Left hindlimb (tissue), 1 donor: ENCODE results near the gene RETREG3.
"Not testable (repeated sequence)": the region's sequence is repeated elsewhere in the genome, so short reads cannot be mapped to it uniquely, and the experiment has no call there.

Source experiments
- DNase-seq: peaks from one replicate; pipeline ENCODE4 v3.0.0-alpha.2; 2018

The RETREG3 gene

GRCh38 chr17:42612013-42612412 lies 2.8 kb upstream of the RETREG3 start:
- DNase-seq = no peak

- not testable (repeated sequence) for DNase-seq
Observed at GRCh38 chr17:42609814-42610801, 934 bp upstream of the RETREG3 start.

DNA sequence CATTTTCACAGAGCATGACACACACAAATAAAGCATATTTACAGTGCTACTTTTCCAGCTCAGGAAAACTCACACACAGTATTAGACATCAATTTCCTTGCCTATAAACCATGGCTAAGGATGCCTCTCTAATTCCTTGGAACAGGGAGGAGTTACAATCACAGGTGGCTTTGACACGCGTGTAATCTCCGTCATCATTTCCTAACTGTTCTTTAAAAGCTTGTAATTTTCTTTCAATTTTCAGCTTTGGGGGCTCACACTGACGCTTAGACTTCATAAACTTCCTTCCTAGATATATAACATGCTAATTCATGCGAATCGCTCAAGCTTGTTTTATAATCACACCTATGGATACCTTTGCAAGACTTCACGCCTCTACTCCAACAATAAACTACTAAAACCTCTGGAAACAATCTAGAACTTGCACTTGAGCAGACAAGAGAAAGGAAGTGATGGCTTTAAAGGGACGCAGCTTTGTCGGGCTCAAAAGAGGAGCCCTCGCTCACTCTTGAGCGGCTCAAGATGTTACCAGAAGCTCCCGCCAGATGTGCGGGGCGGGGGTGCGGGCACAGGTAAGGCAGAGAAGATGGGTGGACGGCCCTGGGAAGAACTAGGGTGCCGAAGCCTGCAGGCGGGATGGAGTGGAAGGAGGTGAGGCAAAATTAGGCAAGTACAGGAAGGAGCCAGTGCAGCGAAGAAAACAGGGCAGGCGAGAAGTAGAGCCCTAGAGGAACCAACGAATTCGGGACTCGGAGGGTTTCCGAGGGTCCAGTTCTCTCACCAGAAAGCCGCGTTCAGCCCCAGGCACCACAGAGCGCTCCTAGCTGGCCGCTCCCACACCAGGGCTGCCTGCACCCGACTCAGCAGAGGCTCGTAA lies 631 bp downstream of the RETREG3 start:
- no peak for DNase-seq

DNA sequence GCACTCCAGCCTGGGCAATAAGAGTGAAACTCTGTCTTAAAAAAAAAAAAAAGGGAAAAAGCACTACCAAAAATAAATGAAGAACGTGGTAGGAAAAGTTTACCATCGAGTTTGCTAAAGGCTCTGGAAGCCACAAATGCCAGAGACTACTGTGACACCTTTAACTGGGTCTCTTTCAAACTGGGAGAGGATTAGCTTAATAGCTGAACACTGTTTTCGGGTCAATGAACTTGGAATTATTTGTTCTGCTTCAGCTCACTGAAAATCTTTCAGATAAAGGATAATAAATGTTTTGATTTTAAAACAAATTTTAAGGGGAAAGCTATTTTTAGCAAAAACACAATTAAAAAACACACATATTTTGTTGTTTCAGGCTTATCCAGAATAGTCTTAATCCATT lies 1.4 kb downstream of the RETREG3 start:
- DNase-seq = no peak

DNA sequence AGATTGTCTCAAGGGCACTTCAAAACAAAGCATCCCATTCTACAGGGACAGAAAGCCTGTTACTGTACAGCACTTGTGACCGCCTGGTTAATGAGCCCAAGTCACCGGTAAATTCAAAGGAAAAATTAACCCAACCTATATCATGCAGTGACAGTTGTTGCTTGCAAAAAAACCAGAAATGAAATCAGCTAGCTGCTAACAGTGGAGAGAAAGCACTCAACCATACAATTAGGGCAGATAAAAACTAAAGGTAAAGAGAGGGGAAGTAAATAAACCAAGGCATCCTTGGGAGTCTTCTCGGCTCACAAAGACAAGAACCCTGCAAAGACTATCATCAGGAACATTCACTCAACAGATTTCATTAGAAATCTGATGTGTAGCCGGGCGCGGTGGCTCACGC lies 5.9 kb downstream of the RETREG3 start:
- no peak for DNase-seq

GRCh38 chr17:42598905-42599304 lies 10.3 kb downstream of the RETREG3 start:
- no peak for DNase-seq

- DNase-seq = no peak
Observed at GRCh38 chr17:42596386-42596785, 12.8 kb downstream of the RETREG3 start.

DNA sequence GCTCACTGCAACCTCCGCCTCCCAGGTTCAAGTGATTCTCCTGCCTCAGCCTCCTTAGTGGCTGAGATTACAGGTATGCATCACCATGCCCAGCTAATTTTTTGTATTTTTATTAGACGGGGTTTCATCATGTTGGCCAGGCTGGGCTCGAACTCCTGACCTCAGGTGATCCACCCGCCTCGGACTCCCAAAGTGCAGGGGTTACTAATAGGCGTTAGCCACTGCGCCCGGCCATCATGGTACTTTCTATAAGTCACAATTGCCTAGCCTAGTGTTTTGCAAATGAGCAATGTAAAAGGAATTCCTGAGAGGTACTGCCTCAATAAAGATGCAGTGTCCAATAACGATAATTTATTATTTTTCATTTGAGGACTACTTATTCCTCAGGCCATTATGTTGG lies 17.8 kb downstream of the RETREG3 start:
- DNase-seq = no peak

- no peak for DNase-seq
Observed at GRCh38 chr17:42590886-42591285, 18.3 kb downstream of the RETREG3 start.

DNA sequence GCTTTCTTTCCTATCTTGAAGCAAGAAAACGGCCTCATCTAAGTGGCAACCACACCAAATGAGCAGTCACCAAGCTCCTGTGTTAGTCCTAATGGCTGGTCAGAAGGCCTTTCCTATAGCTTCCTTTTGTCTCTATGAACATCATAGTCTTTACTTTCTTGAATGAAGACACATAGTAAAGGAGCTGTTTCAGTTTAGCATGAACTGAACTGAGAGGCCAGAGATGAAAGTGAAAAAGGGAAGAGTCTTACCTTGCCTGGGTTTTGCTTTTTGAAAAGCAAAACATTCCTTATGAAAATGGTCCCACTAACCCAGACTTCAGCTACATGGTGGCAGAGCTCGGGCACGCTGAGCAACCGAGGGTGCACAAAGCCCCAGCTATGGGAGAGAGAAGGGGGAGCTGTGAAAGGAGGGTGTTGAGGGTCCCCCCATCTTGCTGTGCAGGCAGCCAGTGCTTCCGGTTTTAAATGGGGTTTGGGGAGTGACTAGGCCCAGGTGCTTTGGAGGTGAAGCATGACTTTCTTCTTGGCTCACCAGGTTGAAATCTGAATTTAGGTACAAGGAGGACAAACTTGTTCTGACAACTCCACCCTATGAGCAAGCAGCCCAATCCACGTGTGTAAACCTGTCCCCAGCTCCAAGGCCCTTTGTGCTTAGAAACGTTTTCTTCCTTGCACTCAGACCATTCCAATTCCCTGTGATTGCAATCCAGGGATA lies 22.5 kb downstream of the RETREG3 start:
- no peak for DNase-seq

GRCh38 chr17:42585353-42585752 lies 23.8 kb downstream of the RETREG3 start:
- no peak for DNase-seq

GRCh38 chr17:42584880-42585279 lies 24.3 kb downstream of the RETREG3 start:
- no peak for DNase-seq

DNA sequence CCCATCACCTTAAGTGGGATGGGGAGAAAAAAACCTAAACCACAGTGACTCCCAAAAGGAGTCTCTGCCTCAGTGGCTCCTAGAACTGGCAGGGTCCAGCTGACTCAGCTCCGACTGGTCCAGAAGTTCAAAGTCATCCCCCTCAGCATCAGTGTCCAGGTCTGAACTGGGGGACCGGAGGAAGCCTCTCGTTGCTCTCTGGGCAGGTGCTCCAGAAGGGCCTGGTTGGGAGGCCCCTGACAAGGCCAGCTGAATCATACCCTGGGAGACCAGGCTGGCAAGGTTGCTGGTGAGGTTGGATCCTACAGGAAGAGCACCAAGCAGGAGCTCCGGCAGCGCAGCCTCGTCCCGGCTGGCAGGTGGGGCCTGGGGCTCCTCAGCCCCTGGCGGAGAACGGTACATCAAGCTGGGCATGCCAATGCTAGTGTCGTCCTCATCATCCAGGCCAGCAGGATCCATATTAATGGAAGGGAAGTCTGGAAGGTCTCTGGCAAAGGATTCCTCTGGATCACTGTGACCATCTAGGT lies 27.4 kb downstream of the RETREG3 start:
- no peak for DNase-seq

- no peak for DNase-seq
Observed at GRCh38 chr17:42579794-42580551, 29.2 kb downstream of the RETREG3 start.

DNA sequence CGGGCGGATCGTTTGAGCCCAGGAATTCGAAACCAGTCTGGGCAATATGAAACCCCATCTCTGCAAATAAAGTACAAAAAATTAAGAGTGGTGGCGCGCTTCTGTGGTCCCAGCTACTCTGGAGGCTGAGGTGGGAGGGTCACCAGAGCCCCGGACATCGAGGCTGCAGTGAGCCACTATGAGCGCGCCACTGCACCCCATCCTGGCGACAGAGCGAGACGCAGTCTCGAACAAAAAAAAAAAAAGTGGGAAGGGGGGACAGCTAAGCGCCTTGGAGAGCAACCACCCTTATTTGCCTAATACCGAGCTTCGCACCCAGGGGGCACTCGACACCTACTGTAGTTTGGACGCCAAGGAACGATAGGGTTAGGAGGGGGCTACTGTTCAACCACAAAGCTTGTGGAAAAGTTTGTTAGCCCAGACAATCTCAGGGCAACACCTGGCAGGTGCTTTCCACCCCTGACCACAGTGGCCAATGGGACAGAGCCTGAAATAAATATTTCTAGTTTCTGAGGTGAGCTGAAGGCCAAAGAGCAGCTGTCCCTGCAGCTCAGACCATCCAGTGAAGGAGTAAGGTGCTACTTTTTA lies 30.8 kb downstream of the RETREG3 start:
- peak; percentile 83 for DNase-seq

DNA sequence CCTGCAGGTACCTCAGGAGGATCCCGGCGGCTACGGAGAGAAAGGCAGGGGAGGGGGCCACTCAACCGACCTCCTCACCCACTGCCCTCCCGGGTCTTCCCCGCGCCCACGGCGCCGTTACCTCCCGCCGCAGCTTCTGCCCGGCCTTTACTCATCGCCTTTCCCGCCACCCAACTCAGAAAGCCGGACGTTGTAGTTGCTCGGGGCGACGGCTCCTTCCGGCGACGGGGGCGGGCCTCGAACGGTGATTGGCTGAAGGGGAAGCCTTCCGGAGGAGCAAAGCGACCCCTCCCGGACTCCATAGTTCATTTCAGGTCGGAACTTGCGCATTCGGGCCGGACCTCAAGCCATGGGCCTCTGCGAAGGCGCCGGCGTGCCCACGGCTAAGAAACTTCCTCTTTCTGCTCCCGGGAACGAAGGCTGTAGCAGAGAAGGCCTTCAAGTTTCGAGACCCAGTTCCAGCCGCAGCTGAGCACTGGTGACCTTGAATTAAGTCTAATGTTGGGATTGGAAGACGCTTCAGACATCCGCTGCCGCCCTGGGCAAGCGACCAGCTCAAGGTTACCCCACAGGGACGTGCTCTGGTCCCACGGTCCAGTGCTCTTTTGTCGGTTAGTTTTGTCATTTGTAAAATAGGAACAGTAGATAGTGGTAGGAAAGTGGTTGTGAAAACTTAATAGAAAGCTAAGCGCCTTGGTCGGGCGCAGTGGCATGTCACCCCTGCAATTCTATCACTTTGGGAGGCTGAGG lies 31.5 kb downstream of the RETREG3 start, which contains the start of gene PSMC3IP:
Gene PSMC3IP (minus strand): TSS at position 198 of the 750 bp plus-strand sequence. CDS start 43 bp downstream, at position 155.
- DNase-seq = peak; percentile 96

GRCh38 chr17:42577140-42577531 lies 32.0 kb downstream of the RETREG3 start:
- no peak for DNase-seq

DNA sequence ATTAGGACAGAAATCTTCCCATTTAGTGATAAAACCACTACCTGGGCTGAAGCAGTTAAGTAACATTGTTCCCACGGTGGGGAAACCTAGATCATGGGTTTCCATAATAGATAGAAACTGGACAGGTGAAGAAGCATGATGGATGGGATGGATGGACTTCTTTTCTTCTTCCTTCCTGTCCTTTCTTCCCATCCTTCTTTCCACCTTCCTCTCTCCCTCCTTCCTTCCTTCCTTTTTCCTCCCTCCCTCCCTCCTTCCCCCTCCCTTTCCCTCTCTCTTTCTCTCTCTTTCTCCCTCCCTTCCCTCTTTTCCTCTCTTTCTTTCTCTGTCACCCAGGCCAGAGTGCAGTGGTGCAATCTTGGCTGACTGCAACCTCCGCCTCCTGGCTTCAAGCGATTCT lies 34.7 kb downstream of the RETREG3 start:
- DNase-seq = no peak

GRCh38 chr17:42573095-42573494 lies 36.1 kb downstream of the RETREG3 start:
- DNase-seq = no peak

- no peak for DNase-seq
Observed at GRCh38 chr17:42571435-42572225, 37.5 kb downstream of the RETREG3 start.
